ENCODE measurements around the gene HS1BP3.

HS1BP3 gene

DNA sequence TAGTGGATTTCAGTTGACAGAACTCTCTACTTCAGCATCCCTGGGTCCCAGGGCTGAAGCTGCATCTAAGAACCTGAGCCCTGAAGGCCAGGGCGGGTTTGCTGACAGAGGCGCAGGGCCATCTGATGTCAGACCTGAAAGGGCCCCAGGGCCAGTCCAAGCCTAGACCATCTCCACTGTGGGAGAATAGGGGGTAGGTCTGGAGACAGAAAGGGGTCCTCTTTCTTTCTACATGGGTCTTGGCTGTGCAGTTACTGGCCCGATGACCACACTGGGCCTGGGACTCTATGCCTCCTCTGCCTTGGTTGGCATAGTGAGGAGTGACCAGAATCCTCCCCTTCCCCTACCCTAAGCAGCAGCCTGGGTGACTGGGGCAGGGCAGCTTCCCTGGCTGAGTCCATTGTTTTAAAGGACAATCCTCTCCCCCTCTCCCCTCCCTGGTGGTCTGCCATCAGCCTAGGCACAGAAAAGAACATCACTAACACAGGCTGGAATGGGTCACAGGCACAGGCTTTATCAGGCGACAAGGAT, 34.5 kb downstream of the HS1BP3 start:
- DNase-seq, result no peak

DNA sequence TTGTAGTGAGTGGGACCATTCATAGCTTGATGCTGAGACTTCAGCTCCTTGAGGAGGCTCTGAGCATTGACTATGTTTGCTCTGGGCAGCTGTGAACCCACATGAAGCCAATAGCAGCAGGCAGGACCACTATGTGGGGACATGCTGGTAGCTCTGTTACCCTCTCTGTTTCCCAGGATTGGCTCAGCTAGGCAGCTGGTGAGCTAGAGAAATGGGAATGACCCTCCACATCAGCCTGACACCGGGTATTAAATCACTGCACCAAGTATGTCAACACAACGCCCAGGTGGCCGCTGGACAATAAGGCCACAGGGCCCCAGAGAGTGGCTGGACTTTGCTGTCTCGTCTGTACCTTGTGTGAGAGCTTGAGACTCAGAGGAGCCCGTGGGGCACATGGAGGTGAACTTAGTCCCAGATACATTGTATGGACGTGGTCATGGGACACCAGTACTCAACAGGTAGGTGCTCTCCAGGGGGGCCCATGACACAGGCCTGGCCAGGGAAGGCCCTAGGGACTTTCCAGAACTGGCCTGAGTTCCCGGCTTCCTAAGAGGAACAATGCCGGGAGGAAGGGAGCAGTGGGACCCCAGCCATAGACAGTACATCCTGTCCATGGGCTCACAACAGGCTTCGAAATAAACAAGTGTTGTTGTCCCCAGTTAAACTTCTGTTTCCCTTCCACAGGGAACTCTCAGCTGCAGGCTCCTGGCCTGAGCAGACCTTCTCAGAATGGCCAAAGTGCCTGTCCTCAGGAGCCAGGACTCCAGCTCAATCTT, 35.2 kb downstream of the HS1BP3 start:
- DNase-seq, result no peak

DNA sequence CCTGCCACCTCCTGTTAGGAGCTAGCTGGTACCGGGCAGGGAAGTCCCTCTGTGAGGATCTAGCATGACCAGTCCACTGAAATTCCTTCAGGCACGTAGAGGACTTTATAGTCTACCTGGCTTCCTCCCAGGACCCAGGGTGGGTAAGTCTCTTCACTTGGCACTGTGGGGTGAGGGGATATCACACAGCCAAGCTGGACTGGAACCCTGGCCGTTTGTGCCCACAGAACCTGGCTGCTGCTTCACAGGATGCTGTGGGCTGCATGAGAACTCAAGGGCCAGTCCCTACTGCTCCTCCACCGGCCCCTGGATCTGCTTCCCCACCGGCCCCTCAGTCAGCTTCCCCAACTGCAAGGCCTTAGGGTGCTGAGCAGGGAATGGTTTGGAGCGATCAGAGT, 35.8 kb downstream of the HS1BP3 start:
- no peak for DNase-seq

DNA sequence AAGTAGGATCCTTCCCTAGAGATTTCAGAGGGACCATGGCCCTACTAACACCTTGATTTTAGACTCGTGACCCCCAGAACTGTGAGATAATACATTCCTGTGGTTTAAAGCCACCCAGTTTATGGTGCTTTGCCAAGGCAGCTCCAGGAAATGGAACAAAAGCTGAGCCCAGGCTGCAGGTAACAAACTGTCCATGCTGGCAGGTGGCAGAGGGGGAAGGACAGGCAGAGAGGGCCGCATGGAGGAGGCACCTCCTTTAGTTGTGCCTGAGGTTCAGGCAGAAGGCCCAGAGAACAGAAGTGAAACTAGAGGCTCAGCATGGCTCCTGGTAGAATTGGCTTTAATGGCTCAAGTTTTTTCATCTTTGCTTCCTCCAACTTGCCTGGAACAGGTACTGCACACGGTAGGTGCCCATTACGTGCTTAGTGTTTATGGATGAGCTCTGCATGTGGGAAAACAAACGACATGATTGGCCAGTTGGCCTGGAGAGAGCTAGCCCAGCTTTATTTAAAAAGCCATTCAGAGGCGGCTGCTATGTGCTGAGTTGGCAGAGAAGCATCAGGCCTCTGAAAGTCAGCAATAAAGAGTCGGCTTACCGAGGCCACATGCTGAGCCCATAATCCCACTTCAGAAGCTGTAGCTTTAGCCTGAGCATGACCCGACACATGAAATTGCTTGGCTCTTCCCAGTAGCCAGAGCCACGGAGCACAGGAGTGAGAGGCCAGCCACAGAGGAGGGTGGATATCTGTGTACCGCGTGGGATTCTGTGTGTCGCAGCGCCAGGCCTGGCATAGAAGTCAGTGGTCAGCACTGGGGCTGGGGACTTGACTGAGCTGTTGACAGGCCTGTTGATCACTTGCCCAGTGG, 36.5 kb downstream of the HS1BP3 start:
- no peak for DNase-seq

DNA sequence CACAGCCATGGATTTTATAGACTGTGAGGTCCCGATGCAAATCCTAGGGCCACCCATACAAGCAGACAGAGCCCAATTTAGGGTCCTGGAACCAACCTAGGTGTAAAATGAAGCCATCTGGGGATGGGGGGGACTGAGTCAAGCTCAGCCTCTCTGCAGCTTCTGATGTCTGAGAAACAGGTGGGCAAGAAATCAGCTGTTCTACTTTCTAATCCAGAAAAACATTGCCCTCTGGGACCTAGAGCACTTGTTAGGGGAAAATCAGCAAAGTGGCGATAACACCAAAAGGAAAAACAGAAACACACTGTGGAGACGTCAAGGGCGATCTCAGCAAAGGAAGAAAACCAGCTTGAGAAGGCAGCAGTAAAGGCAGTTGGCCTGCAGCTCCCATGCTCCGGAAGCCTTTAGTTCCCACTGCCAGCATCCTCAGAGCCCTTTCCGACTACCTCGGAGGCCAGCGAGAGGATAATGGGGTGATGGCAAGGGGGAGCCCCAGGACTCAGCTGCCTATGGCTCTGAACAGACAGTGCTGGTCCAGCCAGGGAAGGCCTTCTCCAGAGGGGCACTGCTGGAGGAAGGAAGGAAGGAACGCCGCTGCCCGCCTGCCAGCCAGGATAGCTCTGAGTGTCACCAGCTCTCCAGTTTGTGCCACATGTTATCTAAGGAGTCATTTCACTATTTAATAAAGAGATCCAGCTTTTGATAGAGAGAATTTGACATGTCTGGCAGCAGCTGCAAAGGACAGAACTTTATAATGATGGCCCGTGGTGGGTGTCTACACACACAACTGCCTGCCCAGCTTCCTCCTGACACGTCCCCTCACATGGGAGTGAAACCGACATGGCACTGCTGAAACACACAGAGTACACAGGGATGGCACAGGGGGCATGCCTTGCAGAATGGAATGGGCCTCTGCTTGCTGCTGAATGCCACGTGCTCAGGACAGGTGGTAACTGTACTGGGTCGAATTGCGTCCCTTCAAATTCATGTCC, 37.7 kb downstream of the HS1BP3 start:
- no peak for DNase-seq

DNA sequence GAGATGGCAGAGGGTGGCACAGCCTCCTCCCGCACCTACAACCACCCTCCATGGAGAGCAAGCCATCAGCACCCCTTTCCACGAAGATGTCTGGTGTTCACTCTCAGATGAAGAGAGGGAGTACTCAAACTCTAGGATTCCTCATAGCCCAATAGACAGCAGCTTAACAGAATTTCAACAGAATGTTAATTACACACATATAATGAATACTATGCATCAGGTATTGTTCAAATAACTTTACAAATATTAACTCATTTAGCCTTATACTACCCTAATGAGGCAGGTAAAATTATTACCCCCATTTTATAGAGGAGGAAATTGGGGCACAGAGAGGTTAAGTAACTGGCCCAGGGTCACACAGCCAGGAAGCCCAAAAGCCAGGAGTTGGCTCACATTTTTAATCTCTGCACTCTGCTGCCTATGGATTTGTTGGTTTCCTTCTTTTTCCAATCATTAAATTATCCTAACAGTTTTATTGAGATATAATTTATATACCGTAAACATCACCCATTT, 39.0 kb downstream of the HS1BP3 start:
- DNase-seq, result no peak

DNA sequence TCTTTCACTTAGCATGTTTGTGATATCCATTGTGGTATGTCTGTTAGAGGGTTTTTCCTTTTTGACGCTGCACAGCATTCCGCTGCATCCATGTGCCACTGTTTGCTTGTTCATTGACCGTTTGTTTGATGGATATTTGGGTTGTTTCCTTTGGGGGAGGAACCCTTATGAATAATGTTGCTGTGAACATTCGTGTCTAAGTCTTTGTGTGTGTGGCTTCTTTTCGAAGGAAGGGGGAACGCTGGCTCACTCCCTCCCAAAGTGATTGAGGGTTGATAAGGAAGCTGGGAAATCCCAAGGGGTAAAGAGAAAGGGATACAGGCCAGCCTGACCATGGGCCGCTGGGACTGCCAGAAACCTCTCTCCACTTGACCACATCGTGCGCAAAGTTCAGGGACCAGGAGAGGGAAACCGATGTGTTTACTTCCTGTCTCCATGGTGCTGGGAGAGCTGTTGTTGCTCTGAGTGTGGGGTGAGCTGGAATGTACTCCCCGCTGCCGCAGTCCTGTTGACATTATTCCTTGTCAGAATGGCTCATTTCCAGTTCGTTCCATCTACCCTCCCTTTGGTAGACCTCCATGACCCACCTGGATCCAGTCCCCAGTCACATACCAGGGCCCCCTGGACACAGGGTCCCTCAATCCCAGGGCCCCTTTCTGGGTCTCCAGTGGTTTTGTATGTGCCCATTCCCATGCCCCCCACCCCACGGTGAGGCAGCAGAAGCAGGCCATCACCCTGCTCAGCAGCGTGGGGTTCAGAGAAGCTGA, 39.6 kb downstream of the HS1BP3 start:
- DNase-seq, result no peak

DNA sequence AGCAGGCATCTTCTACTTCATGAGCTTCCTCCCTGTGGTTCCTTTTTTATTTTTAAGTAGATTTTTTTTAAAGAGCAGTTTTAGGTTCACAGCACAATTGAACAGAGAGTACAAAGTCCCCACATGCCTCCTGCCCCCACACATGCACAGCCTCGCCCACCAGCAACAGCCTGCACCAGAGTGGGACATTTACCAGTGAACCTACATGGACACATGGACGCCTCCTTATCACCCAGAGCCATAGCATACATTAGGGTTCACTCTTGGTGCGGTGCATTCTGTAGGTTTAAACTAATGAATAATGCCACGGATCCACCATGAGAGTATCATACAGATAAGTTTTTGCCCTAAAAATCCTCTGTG, 40.9 kb downstream of the HS1BP3 start:
- no peak for DNase-seq

DNA sequence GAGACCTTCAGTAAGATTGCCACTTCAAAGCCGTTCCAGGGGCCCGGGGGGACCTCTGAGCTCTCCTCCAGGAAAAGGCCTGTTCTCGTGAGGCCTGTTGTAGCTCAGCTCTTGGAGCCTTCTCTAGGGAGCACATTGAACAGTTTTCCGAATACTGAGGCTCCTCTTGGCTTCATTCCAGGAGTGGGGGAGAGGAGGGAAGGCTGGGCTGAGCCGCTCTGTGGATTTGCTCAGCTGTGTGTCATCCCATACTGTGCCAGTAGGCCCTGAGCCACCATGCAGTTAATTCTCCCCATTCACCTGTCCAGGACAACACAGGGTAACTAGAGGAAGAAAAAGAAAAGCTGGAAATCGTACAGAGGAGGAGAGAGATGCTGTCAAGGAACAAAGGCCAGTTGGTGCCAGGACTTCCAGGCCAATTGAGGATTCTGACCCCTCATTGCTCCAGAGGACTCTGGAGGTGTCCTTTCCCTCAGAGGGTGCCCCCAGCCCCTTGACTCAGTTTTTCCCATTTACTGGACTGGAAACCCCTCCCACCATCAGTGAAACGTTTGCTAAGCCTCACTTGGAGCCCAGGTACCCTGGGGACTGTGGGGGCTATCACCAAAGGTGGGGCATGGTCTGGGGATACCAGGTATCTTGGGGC, 41.4 kb downstream of the HS1BP3 start:
- no peak for DNase-seq

DNA sequence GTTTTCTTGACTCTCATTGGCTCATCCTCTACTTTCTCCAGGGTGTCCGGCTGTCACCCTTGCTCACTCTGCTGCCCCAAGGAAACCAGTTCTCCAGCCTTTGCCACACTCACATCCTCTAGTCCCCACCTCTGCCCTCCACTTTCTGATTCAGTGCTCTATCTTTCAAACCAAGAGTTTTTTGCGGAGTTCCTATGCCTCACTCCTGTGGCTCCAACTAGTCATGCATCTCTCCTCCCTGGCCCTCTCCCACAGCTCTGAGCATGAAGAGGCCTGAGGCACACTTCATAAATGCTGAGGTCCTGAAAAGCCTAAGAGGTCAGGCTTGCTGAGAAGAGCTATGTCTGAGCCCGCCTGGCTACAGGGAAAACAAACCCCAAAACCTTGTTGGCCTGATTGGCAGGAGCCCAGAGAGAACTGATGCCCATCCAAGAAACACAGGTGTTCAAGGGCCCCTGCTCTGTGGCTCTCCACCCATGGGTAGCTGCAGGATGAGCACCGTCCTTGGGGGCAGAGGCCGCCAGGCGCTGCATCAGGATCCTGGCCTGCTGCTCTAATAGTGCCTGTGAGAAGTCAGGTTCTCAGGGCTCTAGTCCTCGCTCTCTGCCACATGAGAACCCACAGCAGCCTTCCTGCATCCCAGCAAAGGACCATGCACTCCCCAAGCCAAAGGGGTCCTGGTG, 42.1 kb downstream of the HS1BP3 start:
- DNase-seq, result no peak

DNA sequence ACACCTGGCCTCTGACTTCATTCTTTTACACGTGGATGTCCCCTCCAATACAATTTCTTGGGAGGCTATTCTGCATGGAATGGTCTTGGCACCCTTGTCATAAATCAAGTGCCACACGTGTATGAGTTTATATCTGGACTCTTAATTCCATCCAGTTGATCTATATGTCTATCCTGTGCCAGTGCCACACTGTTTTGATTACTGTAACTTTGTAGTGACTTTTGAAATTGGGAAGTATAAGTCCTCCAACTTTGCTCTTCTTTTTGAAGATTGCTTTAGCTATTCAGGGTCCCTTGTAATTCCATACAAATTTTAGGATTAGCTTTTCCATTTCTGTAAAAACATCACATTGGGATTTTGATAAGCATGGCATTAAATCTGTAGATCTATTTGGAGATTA, 43.5 kb downstream of the HS1BP3 start:
- DNase-seq, result no peak

DNA sequence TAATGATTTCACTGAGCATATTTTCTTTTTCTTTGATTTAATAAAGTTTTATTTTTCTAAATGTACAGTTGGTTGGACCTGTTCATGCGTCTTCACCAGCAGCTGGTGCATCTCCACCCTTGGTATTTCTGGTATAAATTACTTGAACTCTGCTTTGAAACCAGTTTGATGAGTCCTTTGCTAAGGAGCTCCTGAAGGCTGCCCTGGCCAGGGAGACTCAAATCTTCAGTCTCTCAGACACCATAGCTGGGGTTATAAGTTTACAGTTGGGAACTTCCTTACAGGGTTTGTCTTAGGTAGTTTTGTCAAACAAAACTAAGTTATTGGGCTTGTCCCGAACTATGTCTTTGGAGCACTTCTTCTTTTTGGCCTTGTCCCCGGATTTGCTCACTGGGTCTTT, 44.7 kb downstream of the HS1BP3 start:
- no peak for DNase-seq

DNA sequence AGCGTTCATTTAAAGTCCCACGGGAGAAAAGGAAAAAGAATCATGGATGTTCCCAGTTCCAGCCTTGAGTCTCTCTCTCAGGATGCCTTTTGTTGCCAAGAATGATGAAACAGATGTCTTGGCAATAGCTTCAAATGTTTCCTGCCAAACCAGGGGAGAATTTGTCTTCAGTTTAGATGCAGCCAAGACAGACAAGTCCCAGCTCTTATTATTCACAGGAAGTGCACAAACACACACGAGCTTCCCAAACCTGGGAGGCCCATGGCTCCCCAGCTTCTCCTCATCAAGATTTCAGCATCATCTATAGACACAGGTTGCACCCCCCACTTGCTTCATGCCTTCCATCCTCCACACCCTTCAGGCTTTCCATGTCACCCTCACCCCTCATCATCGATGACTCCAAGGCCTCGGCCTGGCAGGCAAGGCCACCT, 45.9 kb downstream of the HS1BP3 start:
- DNase-seq, result no peak

DNA sequence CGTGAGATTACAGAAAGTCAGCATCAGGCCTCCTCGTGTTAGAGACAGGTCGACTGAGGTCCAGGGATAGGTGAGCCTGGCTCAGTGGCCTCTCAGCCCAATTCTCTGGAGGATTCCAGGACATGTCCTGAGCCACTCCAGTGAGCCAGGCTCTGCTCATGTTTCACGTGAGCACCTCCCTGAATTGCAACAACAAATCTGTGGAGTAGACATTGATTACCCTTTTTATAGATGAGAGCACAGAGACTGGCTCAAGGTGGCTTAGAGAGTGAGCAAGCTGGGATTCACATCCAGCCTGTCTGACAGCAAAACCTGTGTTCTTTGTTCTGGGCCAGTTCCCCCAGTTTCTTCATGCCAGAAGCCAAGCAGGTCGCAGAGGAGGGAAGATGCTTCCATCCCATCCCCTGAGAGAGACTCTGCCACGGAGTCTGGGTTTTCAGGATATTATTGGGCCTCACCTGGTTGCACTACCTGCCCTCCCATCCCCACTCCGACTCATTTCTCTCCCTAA, 46.4 kb downstream of the HS1BP3 start:
- DNase-seq, result no peak

DNA sequence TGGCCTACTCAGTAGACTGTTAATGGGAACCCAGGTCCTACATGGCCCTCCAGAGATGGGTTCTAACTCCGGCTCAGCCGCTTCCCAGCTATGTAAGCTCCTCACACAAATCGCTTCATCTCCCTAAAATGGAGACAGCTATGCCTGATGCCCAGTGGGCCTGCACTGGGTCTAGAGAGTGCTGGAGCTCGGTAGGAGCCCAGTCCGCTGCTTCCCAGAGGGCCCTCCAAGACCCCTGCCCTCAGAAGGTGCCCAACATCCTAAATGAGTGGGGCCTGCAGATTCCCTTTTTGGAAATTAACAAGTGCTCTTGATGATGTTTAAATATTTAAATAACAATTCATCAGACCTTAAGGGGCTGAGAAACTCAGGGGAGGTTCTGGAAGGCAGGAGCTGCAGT, 47.1 kb downstream of the HS1BP3 start:
- DNase-seq, result no peak

DNA sequence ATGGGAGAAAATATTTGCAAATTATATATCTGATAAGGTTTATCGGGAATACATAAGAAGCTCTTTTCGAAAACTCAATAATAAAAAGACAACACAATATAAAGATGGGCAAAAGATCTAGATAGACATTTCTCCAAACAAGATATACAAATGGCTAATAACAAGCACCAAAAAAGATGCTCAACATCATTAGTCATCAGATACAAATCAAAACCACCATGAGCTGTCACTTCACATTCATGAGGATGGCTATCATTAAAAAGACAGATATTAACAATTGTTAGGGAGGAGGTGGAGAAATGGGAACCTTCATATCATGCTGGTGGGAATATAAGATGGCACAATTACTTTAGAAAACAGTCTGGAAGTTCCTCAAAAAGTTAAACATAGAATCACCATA, 48.1 kb downstream of the HS1BP3 start:
- no peak for DNase-seq

DNA sequence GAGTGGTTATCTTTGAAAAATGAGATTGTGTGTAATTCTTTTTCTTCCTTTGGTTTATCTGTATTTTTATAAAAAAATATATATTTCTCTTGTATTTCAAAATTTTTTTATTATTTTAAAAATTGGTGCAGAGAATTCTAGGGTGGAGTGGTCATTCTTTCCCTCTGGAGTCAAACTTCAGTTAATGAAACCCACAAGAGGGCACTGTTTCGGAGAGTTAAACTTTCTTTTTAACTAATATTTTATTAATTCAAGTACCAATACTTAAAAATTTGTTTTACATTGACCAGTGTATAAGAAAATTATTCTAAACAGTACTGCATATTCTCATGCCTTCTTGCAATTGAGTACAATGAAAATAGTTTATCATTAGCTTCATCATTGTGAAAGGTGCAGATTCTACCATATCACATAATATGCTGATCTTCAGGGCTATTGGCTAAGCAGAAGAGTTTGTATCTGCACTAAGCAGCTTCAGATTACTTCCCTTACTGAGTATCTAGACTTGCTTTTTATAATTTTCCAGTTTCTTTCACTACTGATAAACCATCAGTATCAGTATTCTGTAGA, 50.1 kb downstream of the HS1BP3 start:
- DNase-seq, result no peak

DNA sequence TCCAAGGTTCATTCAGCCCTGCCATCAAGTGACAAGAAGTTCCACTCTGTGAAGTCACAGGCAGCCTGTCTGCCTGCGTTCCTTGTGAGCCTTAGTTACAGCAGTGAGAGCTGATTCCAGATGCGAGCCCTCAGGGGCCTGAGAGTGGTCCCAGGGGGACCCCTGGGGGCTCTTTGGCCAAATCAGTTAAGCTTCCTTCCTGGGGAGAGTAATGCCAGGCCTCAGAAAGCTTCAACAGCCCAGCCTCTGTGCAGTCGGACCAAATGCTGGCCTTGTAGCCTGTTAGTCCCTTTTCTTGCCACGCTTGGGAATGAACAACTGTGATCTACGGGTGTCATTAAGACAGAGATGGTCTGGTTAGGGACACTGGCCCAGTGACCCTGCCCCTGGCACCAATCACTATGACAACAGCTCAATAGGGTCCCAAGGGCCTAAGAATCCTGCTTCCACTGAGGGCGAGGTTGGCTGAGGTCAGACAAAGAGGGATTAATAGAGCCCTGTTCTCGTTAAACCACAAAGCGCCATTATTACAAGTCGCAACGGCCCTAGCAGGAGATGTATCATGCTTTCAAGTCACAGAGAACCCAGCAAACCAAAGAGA, 50.9 kb downstream of the HS1BP3 start:
- no peak for DNase-seq

DNA sequence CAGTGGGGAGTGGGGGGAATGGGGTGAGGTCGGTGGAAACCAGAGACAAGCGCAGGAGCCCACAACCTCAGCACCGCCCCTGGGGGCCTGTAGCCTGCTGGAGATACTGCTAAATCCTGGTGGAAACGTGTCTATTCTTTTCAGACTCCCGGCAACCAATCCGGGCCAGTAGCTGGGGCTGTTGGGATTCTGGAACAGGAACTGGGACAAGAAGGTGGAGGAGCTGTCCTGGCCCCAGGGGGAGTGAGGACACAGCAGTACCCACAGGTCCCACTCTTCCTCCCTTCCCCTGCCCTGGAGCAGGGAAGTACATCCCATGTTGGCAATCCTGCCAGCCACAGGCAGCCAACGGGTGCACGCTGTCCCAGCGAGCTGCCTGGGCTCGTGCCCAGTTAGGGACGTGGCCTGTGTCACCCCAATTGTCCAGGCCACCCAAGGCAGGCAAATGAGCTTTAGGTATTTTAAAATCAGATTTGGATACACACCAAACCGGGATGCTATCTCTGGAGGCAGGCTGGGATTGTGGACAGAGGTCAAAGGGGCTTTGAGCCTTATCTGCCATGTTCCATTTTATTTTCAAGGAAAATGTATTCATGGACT, 51.8 kb downstream of the HS1BP3 start:
- no peak for DNase-seq
